ENCODE data around the gene TRABD2B.

TRABD2B gene

GRCh38 chr1:47935856-47936255 is 61.3 kb downstream of the TRABD2B start:
- DNase-seq (ENCODE audit: low read depth in 2 of 2) = no peak

- no peak for DNase-seq (ENCODE audit: low read depth in 2 of 2)
Measured at GRCh38 chr1:47935163-47935562, 62.0 kb downstream of the TRABD2B start.

- DNase-seq (ENCODE audit: low read depth in 2 of 2) = no peak
Measured at GRCh38 chr1:47934243-47934805, 62.9 kb downstream of the TRABD2B start.

GRCh38 chr1:47932743-47933142 is 64.4 kb downstream of the TRABD2B start:
- no peak for DNase-seq (ENCODE audit: low read depth in 2 of 2)

GRCh38 chr1:47931395-47931794 is 65.8 kb downstream of the TRABD2B start:
- DNase-seq (ENCODE audit: low read depth in 2 of 2) = no peak

- no peak for DNase-seq (ENCODE audit: low read depth in 2 of 2)
Measured at GRCh38 chr1:47930210-47930840, 66.9 kb downstream of the TRABD2B start.

- no peak for DNase-seq (ENCODE audit: low read depth in 2 of 2)
Measured at GRCh38 chr1:47927165-47927564, 70.0 kb downstream of the TRABD2B start.

- DNase-seq (ENCODE audit: low read depth in 2 of 2) = no peak
Measured at GRCh38 chr1:47926461-47926999, 70.7 kb downstream of the TRABD2B start.

GRCh38 chr1:47924270-47925048 is 72.7 kb downstream of the TRABD2B start:
- no peak for DNase-seq (ENCODE audit: low read depth in 2 of 2)

GRCh38 chr1:47921935-47922415 is 75.2 kb downstream of the TRABD2B start:
- DNase-seq (ENCODE audit: low read depth in 2 of 2) = no peak

GRCh38 chr1:47919113-47919833 is 77.9 kb downstream of the TRABD2B start:
- DNase-seq (ENCODE audit: low read depth in 2 of 2) = no peak

GRCh38 chr1:47918257-47918867 is 78.8 kb downstream of the TRABD2B start:
- no peak for DNase-seq (ENCODE audit: low read depth in 2 of 2)

GRCh38 chr1:47917687-47918086 is 79.5 kb downstream of the TRABD2B start:
- DNase-seq (ENCODE audit: low read depth in 2 of 2) = no peak

- DNase-seq (ENCODE audit: low read depth in 2 of 2) = no peak
Measured at GRCh38 chr1:47915677-47916353, 81.4 kb downstream of the TRABD2B start.

GRCh38 chr1:47914952-47915676 is 82.1 kb downstream of the TRABD2B start:
- DNase-seq (ENCODE audit: low read depth in 2 of 2) = no peak

- DNase-seq (ENCODE audit: low read depth in 2 of 2) = no peak
Measured at GRCh38 chr1:47914218-47914938, 82.8 kb downstream of the TRABD2B start.

- DNase-seq (ENCODE audit: low read depth in 2 of 2) = no peak
Measured at GRCh38 chr1:47913225-47913823, 83.9 kb downstream of the TRABD2B start.

GRCh38 chr1:47912756-47913155 is 84.4 kb downstream of the TRABD2B start:
- no peak for DNase-seq (ENCODE audit: low read depth in 2 of 2)

GRCh38 chr1:47911892-47912291 is 85.3 kb downstream of the TRABD2B start:
- DNase-seq (ENCODE audit: low read depth in 2 of 2) = no peak

All from stimulated activated CD4-positive, alpha-beta T cell treated with anti-CD3 and anti-CD28 coated beads, Interleukin-4, amount 100 ng/mL, for 48 hours (primary cell).